Measurements from ENCODE around the gene RGS9. TPM values are rescaled to one million over a fixed set of nuclear protein-coding genes. Genes with fewer than 3 reads are reported as not detected.

Gene RGS9
- total RNA-seq, 4 donors from 2014 or later = 4.0 to 25.6 (median 7.9) TPM

DNA sequence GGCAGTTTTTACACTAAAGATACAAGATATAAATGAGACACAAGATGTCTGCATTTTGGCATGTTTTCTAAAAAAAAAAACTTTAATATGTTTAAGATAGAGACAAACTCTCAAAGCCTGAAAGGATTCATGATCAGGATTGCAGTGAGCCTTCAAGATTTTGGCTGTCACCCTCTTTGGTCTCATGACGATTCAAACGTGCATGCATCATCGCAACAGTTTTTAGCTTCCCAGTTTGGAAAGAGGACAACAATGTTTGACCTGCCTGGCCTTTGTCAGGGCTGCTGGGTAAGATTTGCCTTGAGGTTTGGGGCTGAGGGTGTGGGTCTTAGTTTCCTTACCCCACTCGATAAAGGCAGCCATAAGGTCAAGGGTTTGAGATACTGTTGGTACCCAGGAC lies 134.1 kb downstream of the RGS9 start:
- TF ChIP-seq, protein P1, sequence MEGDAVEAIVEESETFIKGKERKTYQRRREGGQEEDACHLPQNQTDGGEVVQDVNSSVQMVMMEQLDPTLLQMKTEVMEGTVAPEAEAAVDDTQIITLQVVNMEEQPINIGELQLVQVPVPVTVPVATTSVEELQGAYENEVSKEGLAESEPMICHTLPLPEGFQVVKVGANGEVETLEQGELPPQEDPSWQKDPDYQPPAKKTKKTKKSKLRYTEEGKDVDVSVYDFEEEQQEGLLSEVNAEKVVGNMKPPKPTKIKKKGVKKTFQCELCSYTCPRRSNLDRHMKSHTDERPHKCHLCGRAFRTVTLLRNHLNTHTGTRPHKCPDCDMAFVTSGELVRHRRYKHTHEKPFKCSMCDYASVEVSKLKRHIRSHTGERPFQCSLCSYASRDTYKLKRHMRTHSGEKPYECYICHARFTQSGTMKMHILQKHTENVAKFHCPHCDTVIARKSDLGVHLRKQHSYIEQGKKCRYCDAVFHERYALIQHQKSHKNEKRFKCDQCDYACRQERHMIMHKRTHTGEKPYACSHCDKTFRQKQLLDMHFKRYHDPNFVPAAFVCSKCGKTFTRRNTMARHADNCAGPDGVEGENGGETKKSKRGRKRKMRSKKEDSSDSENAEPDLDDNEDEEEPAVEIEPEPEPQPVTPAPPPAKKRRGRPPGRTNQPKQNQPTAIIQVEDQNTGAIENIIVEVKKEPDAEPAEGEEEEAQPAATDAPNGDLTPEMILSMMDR (IDR thresholded peaks at IDR 0.05) = no peak
- no peak for TF ChIP-seq POLR2A (IDR thresholded peaks at IDR 0.05)
- Histone ChIP-seq H3K9me3 (no peaks in the 10 kb centered on the region), H3K27me3 (no peaks in the 10 kb centered on the region), H3K27ac (no peak overlapping the region), H3K4me3 (no peak overlapping the region), H3K36me3 (no peaks in the 10 kb centered on the region), H3K4me1 (no peaks in the 10 kb centered on the region)
- DNase-seq = no peak

Small RNA genes lying within 50 kb of the gene (small RNA-seq; reads per million reads assigned to genes)
- gene AC060771.1 = 0 reads per million in 2 donors

Other genes starting within 250 kb of the RGS9 start
- 10 to 100 TPM in 2 of 4 donors, 1 to 10 TPM in 2; 5.2 to 23.1 (median 9.8) TPM for gene LRRC37A3, start 217.9 kb upstream of the RGS9 start, total RNA-seq
- gene GNA13, start 80.6 kb upstream of the RGS9 start, total RNA-seq = 10 to 100 TPM; 49.5 to 72.0 (median 63.6) TPM

Measured in Peyer's patch (tissue), 4 donors.